ENCODE data around the gene HMCES.

Gene HMCES

DNA sequence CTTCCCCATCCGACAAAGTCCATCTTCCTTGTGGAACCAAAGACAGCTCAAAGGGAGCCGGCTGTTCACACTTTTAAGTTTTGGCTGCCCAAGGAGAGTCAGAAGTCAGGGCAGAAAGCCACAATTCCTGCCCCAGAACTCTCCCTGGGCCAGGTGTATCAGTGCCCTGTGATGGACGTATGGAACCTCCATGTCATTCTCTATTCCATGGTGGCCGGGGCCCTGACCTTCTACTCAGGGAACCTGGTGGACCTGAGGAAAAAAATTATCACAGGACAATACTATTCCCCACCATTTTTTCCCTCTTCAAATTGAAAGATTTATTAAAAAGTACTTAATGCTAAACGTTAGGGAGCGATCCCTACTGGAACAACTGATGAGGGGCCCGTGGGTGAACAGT, 66.6 kb downstream of the HMCES start:
- no peak for TF ChIP-seq FOXM1 (IDR thresholded peaks at IDR 0.05; ENCODE audit: borderline replicate concordance, low read depth)
- no peak for TF ChIP-seq EP300 (IDR thresholded peaks at IDR 0.05; ENCODE audit: borderline replicate concordance)
- TF ChIP-seq ZBTB7A (IDR thresholded peaks at IDR 0.05; ENCODE audit: low read depth), result no peak
- TF ChIP-seq CEBPB (IDR thresholded peaks at IDR 0.05), result no peak
- no peak for TF ChIP-seq TAF1 (IDR thresholded peaks at IDR 0.05; ENCODE audit: low read depth)
- TF ChIP-seq TEAD4 (IDR thresholded peaks at IDR 0.05), result no peak
- TF ChIP-seq, protein P1, sequence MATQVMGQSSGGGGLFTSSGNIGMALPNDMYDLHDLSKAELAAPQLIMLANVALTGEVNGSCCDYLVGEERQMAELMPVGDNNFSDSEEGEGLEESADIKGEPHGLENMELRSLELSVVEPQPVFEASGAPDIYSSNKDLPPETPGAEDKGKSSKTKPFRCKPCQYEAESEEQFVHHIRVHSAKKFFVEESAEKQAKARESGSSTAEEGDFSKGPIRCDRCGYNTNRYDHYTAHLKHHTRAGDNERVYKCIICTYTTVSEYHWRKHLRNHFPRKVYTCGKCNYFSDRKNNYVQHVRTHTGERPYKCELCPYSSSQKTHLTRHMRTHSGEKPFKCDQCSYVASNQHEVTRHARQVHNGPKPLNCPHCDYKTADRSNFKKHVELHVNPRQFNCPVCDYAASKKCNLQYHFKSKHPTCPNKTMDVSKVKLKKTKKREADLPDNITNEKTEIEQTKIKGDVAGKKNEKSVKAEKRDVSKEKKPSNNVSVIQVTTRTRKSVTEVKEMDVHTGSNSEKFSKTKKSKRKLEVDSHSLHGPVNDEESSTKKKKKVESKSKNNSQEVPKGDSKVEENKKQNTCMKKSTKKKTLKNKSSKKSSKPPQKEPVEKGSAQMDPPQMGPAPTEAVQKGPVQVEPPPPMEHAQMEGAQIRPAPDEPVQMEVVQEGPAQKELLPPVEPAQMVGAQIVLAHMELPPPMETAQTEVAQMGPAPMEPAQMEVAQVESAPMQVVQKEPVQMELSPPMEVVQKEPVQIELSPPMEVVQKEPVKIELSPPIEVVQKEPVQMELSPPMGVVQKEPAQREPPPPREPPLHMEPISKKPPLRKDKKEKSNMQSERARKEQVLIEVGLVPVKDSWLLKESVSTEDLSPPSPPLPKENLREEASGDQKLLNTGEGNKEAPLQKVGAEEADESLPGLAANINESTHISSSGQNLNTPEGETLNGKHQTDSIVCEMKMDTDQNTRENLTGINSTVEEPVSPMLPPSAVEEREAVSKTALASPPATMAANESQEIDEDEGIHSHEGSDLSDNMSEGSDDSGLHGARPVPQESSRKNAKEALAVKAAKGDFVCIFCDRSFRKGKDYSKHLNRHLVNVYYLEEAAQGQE (IDR thresholded peaks at IDR 0.05; ENCODE audit: low read depth), result no peak
- no peak for TF ChIP-seq TCF12 (IDR thresholded peaks at IDR 0.05; ENCODE audit: low read depth)
- no peak for TF ChIP-seq RAD21 (IDR thresholded peaks at IDR 0.05; ENCODE audit: low read depth)
- no peak for TF ChIP-seq CREB1 (IDR thresholded peaks at IDR 0.05; ENCODE audit: low read depth)
- no peak for TF ChIP-seq NFIC (IDR thresholded peaks at IDR 0.05)
- TF ChIP-seq, protein P2, sequence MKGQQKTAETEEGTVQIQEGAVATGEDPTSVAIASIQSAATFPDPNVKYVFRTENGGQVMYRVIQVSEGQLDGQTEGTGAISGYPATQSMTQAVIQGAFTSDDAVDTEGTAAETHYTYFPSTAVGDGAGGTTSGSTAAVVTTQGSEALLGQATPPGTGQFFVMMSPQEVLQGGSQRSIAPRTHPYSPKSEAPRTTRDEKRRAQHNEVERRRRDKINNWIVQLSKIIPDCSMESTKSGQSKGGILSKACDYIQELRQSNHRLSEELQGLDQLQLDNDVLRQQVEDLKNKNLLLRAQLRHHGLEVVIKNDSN (IDR thresholded peaks at IDR 0.05), result no peak
- no peak for TF ChIP-seq EGR1 (IDR thresholded peaks at IDR 0.05)
- TF ChIP-seq, protein P3, sequence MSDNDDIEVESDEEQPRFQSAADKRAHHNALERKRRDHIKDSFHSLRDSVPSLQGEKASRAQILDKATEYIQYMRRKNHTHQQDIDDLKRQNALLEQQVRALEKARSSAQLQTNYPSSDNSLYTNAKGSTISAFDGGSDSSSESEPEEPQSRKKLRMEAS (IDR thresholded peaks at IDR 0.05), result no peak
- TF ChIP-seq YY1 (IDR thresholded peaks at IDR 0.05; ENCODE audit: low read depth), result no peak

DNA sequence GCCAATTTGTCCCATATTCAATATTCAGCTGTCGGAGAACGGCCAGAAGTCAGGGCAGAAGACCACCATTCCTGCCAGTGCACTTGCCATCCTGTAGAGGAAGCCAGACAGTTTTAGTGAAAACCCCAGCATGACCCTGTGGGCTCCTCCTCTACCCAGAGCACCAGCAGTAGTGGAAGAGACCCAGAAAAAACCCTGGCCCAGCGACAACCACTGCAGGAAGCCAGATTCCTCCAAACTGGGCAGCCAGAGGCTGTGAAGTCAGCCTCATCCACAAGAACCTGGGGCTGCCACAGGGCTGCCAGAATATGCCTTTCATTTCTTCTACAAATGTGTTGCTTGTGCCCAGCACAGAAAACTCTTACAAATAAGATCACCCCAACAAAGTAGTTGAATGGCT, 67.3 kb downstream of the HMCES start:
- no peak for TF ChIP-seq RAD21 (IDR thresholded peaks at IDR 0.05; ENCODE audit: low read depth)
- TF ChIP-seq, protein P1 (IDR thresholded peaks at IDR 0.05; ENCODE audit: low read depth), result no peak
- no peak for TF ChIP-seq EGR1 (IDR thresholded peaks at IDR 0.05)
- TF ChIP-seq, protein P3 (IDR thresholded peaks at IDR 0.05), result no peak
- no peak for TF ChIP-seq TCF12 (IDR thresholded peaks at IDR 0.05; ENCODE audit: low read depth)
- TF ChIP-seq NFIC (IDR thresholded peaks at IDR 0.05), result no peak
- no peak for TF ChIP-seq CEBPB (IDR thresholded peaks at IDR 0.05)

DNA sequence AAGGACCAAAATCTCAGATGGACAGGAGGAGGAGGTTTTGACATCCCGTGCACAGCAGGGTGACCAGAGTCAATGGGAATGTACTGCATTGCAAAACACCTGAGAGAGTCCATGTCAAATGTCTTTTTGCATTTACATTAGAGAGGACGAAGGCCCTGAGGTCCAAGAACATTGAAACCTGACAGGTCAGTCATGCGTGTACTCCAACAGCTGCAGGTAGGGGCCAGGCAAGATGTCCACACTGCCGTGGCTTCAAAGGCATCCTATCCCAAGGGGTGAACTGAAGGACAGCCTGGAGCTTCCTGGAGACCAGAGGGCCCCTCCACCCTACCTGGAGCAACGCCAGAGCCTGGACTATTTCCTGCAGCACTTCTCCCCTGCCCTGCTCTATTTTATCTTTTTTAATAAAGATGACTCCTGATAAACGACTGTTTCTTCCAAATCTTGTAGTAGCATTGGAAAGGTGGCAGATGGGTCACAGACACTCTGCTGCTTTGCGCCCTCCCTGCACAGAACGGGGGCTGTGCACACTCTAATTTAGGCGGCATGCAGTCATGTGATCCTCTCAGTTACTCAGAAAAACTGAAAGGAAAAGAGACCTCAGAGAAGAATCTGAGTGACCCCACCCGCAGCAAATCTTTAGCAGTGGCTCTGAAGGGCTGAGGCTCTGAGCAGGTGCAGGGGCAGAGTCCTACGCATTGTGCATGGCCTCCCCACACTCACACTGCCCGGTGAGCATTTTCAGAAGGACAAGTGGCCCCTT, 68.2 kb downstream of the HMCES start:
- TF ChIP-seq NFIC (IDR thresholded peaks at IDR 0.05), result no peak
- no peak for TF ChIP-seq FOXM1 (IDR thresholded peaks at IDR 0.05; ENCODE audit: borderline replicate concordance, low read depth)
- no peak for TF ChIP-seq TAF1 (IDR thresholded peaks at IDR 0.05; ENCODE audit: low read depth)
- TF ChIP-seq, protein P1 (IDR thresholded peaks at IDR 0.05; ENCODE audit: low read depth), result no peak
- no peak for TF ChIP-seq RAD21 (IDR thresholded peaks at IDR 0.05; ENCODE audit: low read depth)
- TF ChIP-seq YY1 (IDR thresholded peaks at IDR 0.05; ENCODE audit: low read depth), result no peak
- TF ChIP-seq CEBPB (IDR thresholded peaks at IDR 0.05), result no peak
- TF ChIP-seq, protein P3 (IDR thresholded peaks at IDR 0.05), result no peak
- TF ChIP-seq ZBTB7A (IDR thresholded peaks at IDR 0.05; ENCODE audit: low read depth), result no peak
- TF ChIP-seq EGR1 (IDR thresholded peaks at IDR 0.05), result no peak
- no peak for TF ChIP-seq EP300 (IDR thresholded peaks at IDR 0.05; ENCODE audit: borderline replicate concordance)
- no peak for TF ChIP-seq CREB1 (IDR thresholded peaks at IDR 0.05; ENCODE audit: low read depth)
- no peak for TF ChIP-seq TEAD4 (IDR thresholded peaks at IDR 0.05)
- no peak for TF ChIP-seq TCF12 (IDR thresholded peaks at IDR 0.05; ENCODE audit: low read depth)
- TF ChIP-seq, protein P2 (IDR thresholded peaks at IDR 0.05), result no peak

DNA sequence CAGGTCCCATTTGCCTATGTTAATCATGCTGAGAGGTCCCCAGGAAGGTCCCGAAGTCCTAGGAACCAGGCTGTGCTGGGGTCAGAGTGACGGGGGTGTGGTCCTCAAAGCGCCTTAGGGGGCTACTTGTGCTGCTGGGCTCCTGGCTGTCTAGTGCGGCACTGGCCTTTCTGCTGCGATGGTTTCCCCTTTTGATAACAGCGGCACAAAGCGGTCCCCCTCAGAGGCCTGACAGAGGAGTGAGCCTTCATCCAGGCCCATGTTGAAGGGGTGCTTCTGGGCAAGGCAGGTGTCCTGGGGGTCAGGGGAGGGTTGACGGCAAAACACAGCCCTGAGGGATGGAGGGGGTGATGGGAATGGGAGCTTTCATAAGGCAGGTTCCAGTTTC, 68.8 kb downstream of the HMCES start:
- TF ChIP-seq FOXM1 (IDR thresholded peaks at IDR 0.05; ENCODE audit: borderline replicate concordance, low read depth) (no peak), TEAD4 (IDR thresholded peaks at IDR 0.05) (no peak), CEBPB (IDR thresholded peaks at IDR 0.05) (no peak), TCF12 (IDR thresholded peaks at IDR 0.05; ENCODE audit: low read depth) (no peak), ZBTB7A (IDR thresholded peaks at IDR 0.05; ENCODE audit: low read depth) (no peak), EP300 (IDR thresholded peaks at IDR 0.05; ENCODE audit: borderline replicate concordance) (no peak), TAF1 (IDR thresholded peaks at IDR 0.05; ENCODE audit: low read depth) (no peak), EGR1 (IDR thresholded peaks at IDR 0.05) (no peak), YY1 (IDR thresholded peaks at IDR 0.05; ENCODE audit: low read depth) (no peak), RAD21 (IDR thresholded peaks at IDR 0.05; ENCODE audit: low read depth) (no peak)
- TF ChIP-seq, protein P1 (IDR thresholded peaks at IDR 0.05; ENCODE audit: low read depth), result no peak
- TF ChIP-seq, protein P2 (IDR thresholded peaks at IDR 0.05), result no peak

Measured in Ishikawa (cell line).